ENCODE results near the gene PPP2R5D.

The PPP2R5D gene

DNA sequence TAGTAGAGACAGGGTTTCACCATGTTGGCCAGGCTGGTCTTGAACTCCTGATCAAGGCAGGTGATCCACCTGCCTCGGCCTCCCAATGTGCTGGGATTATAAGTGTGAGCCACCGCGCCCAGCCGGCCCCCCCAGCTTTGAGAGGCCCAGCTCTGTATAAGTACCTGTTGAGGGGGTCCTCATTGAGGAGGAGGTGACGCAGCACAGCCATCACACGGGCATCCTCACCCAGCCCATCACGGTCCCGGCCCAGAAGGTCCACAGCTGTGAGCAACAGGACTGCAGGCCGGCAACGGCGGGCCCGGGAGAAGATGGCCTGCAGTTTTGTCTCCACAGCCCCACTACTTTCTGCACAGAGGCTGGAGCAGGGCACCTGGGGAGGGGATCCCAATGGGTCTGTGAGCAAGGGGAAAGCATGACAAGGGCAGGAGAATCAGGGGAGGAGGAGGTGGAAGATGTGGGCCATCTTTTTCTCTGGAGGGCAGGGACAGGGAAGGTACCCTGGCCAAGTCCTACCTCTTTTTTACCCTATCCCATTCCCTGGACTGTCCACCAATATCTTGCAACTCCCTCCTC lies 16.2 kb upstream of the PPP2R5D start:
- no peaks in the 10 kb centered on the region for H3F3A ChIP-seq (ENCODE audit: control insufficient read depth, insufficient read depth)
- peaks cover 55% of the 10 kb centered on the region for H3K36me3 ChIP-seq (ENCODE audit: control insufficient read depth, low read length)
- TF ChIP-seq, protein P1, sequence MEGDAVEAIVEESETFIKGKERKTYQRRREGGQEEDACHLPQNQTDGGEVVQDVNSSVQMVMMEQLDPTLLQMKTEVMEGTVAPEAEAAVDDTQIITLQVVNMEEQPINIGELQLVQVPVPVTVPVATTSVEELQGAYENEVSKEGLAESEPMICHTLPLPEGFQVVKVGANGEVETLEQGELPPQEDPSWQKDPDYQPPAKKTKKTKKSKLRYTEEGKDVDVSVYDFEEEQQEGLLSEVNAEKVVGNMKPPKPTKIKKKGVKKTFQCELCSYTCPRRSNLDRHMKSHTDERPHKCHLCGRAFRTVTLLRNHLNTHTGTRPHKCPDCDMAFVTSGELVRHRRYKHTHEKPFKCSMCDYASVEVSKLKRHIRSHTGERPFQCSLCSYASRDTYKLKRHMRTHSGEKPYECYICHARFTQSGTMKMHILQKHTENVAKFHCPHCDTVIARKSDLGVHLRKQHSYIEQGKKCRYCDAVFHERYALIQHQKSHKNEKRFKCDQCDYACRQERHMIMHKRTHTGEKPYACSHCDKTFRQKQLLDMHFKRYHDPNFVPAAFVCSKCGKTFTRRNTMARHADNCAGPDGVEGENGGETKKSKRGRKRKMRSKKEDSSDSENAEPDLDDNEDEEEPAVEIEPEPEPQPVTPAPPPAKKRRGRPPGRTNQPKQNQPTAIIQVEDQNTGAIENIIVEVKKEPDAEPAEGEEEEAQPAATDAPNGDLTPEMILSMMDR (IDR thresholded peaks at IDR 0.05; ENCODE audit: low read depth, low read length, poor library complexity, severe bottlenecking), result no peak
- TF ChIP-seq EZH2phosphoT487 (IDR thresholded peaks at IDR 0.05; ENCODE audit: borderline replicate concordance, low read length), result no peak
- H3K4me3 ChIP-seq (ENCODE audit: low read length), result no peak overlapping the region
- no peaks in the 10 kb centered on the region; the same call in 1 of the 2 replicates for H4K20me1 ChIP-seq (ENCODE audit: control insufficient read depth, insufficient read depth, low read depth, low read length)
- H3K9me2 ChIP-seq (replicated peaks; ENCODE audit: control insufficient read depth, low read length), result no peaks in the 10 kb centered on the region
- no peak overlapping the region for H3K27ac ChIP-seq (ENCODE audit: low read depth, low read length)
- peaks cover 3% of the 10 kb centered on the region; the same call in 1 of the 2 replicates for H3K79me2 ChIP-seq (ENCODE audit: control insufficient read depth, low read length)
- no peaks in the 10 kb centered on the region for H3K4me1 ChIP-seq (ENCODE audit: control insufficient read depth, low read length)
- no peaks in the 10 kb centered on the region for H3K27me3 ChIP-seq (ENCODE audit: control insufficient read depth, low read length)
- H3K9me3 ChIP-seq (ENCODE audit: control insufficient read depth, insufficient read depth, low read length), result no peaks in the 10 kb centered on the region
- H3K4me2 ChIP-seq (ENCODE audit: low read length), result no peak overlapping the region

DNA sequence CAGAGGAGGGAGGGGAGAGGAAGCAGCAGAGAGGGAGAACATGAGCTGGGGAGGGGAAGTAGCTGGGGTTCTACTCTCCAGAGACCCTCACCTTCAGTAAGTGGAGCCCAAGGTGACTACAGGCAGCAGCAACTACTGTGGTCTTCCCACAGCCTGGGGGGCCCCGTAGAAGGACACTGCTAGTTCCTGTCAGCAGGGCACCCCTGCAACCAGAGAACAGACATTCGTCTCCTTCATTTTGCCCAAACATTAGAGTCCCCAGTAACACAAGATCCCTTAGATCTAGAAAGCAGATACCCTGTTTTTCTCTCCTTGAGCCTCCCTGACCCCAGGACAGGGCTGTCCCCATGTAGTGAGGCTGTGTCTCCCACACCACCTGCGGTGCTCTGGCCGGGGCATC lies 15.6 kb upstream of the PPP2R5D start:
- H3K36me3 ChIP-seq (ENCODE audit: control insufficient read depth, low read length), result peaks cover 57% of the 10 kb centered on the region
- H3K4me1 ChIP-seq (ENCODE audit: control insufficient read depth, low read length), result no peaks in the 10 kb centered on the region
- no peaks in the 10 kb centered on the region for H3K27me3 ChIP-seq (ENCODE audit: control insufficient read depth, low read length)
- no peaks in the 10 kb centered on the region; the same call in 1 of the 2 replicates for H4K20me1 ChIP-seq (ENCODE audit: control insufficient read depth, insufficient read depth, low read depth, low read length)
- H3K27ac ChIP-seq (ENCODE audit: low read depth, low read length), result no peak overlapping the region
- H3K79me2 ChIP-seq (ENCODE audit: control insufficient read depth, low read length), result peaks cover 4% of the 10 kb centered on the region
- H3K9me3 ChIP-seq (ENCODE audit: control insufficient read depth, insufficient read depth, low read length), result no peaks in the 10 kb centered on the region
- H3K4me2 ChIP-seq (ENCODE audit: low read length), result no peak overlapping the region
- H3K9me2 ChIP-seq (replicated peaks; ENCODE audit: control insufficient read depth, low read length), result no peaks in the 10 kb centered on the region
- H3F3A ChIP-seq (ENCODE audit: control insufficient read depth, insufficient read depth), result 0 out of 2 replicates have a peak, but pooled peaks cover 2% of the 10 kb centered on the region
- H3K4me3 ChIP-seq (ENCODE audit: low read length), result no peak overlapping the region
- TF ChIP-seq, protein P1 (IDR thresholded peaks at IDR 0.05; ENCODE audit: low read depth, low read length, poor library complexity, severe bottlenecking), result no peak
- TF ChIP-seq EZH2phosphoT487 (IDR thresholded peaks at IDR 0.05; ENCODE audit: borderline replicate concordance, low read length), result no peak

DNA sequence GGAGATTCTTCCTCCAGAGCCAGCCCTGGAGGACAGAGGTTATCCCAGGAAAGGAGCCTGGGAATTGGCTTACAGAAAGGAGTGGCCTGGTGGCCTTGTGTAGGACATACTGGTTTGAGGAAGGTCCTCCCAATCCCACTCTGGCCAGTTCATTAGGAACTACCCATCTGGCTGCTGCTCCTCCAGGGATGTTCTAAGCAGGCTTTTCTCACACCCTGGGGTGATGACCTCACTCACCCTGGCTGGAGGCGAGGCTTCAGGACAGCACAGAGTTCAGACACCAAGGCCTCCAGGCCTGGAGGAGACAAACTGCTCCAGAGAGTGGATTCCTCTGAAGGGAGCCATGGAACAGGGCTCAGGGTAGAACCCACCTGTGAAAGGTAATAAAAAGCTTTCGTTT lies 14.9 kb upstream of the PPP2R5D start:
- no peaks in the 10 kb centered on the region for H3K27me3 ChIP-seq (ENCODE audit: control insufficient read depth, low read length)
- 0 out of 2 replicates have a peak, but pooled peaks cover 2% of the 10 kb centered on the region for H3F3A ChIP-seq (ENCODE audit: control insufficient read depth, insufficient read depth)
- H3K36me3 ChIP-seq (ENCODE audit: control insufficient read depth, low read length), result peaks cover 54% of the 10 kb centered on the region
- peaks cover 7% of the 10 kb centered on the region for H3K79me2 ChIP-seq (ENCODE audit: control insufficient read depth, low read length)
- H3K9me2 ChIP-seq (replicated peaks; ENCODE audit: control insufficient read depth, low read length), result no peaks in the 10 kb centered on the region
- no peaks in the 10 kb centered on the region for H3K9me3 ChIP-seq (ENCODE audit: control insufficient read depth, insufficient read depth, low read length)
- H3K4me3 ChIP-seq (ENCODE audit: low read length), result no peak overlapping the region
- H3K27ac ChIP-seq (ENCODE audit: low read depth, low read length), result no peak overlapping the region
- no peak for TF ChIP-seq EZH2phosphoT487 (IDR thresholded peaks at IDR 0.05; ENCODE audit: borderline replicate concordance, low read length)
- TF ChIP-seq, protein P1 (IDR thresholded peaks at IDR 0.05; ENCODE audit: low read depth, low read length, poor library complexity, severe bottlenecking), result no peak
- no peaks in the 10 kb centered on the region for H3K4me1 ChIP-seq (ENCODE audit: control insufficient read depth, low read length)
- no peak overlapping the region for H3K4me2 ChIP-seq (ENCODE audit: low read length)
- no peaks in the 10 kb centered on the region; the same call in 1 of the 2 replicates for H4K20me1 ChIP-seq (ENCODE audit: control insufficient read depth, insufficient read depth, low read depth, low read length)

Measured in DOHH2 (cell line).